GM12878 (cell line): ENCODE measurements around the gene PTPN5. TPM values are rescaled to one million over a fixed set of nuclear protein-coding genes. Genes with fewer than 3 reads are reported as not detected.

ENCODE experiments used
- CHD2 ChIP-seq: IDR thresholded peaks from 2 replicates; pipeline ENCODE4 v1.6.1; 2011; ENCODE audit warnings: low read depth, low read length, improper control_type of control experiment, borderline replicate concordance
- EGR1 ChIP-seq, 2 experiments: IDR thresholded peaks; 1 replicate in 1 of 2; 2 replicates in 1 of 2; pipeline ENCODE4 v1.6.1; 2011 to 2012; ENCODE audit warnings: low read depth in 2 of 2, low read length in 2 of 2, borderline replicate concordance in 1 of 2, mild to moderate bottlenecking in 1 of 2, moderate library complexity in 1 of 2
- HDGF ChIP-seq: fragments of 450-650 bp; IDR thresholded peaks from 2 replicates; pipeline ENCODE4 v1.6.1; 2016; ENCODE audit warnings: antibody characterized with exemption
- IRF3 ChIP-seq: fragments of 450-650 bp; IDR thresholded peaks from 2 replicates; pipeline ENCODE4 v1.6.1; 2014; ENCODE audit warnings: mild to moderate bottlenecking
- IRF4 ChIP-seq: IDR thresholded peaks from 2 replicates; pipeline ENCODE4 v1.6.1; 2011; ENCODE audit warnings: low read depth, low read length
- MTA3 ChIP-seq: IDR thresholded peaks from 2 replicates; pipeline ENCODE4 v1.6.1; 2012; ENCODE audit warnings: low read length, inconsistent platforms, borderline replicate concordance
- PAX8 ChIP-seq: fragments of 450-650 bp; IDR thresholded peaks from 2 replicates; pipeline ENCODE4 v1.6.1; 2017; ENCODE audit warnings: mild to moderate bottlenecking, moderate library complexity
- RCOR1 ChIP-seq: conservative IDR thresholded peaks from 2 replicates; pipeline ENCODE4 v1.6.1; 2012; ENCODE audit warnings: low read depth, low read length, improper control_type of control experiment
- RUNX3 ChIP-seq: IDR thresholded peaks from 2 replicates; pipeline ENCODE4 v1.6.1; 2012; ENCODE audit warnings: low read length, inconsistent platforms
- SMAD5 ChIP-seq: IDR thresholded peaks from 2 replicates; pipeline ENCODE4 v1.6.1; 2016; ENCODE audit warnings: antibody characterized with exemption, low read depth
- SP1 ChIP-seq: IDR thresholded peaks from one replicate; pipeline ENCODE4 v1.6.1; 2011; ENCODE audit warnings: low read depth, low read length
- USF2 ChIP-seq: IDR thresholded peaks from 2 replicates; pipeline ENCODE4 v1.6.1; 2011; ENCODE audit warnings: low read depth, low read length, improper control_type of control experiment, borderline replicate concordance
- WRNIP1 ChIP-seq: IDR thresholded peaks from 2 replicates; pipeline ENCODE4 v1.6.1; 2011; ENCODE audit warnings: low read depth, low read length, improper control_type of control experiment, borderline replicate concordance
- ZNF207 ChIP-seq: fragments of 450-650 bp; IDR thresholded peaks from 2 replicates; pipeline ENCODE4 v1.6.1; 2014; ENCODE audit warnings: antibody characterized with exemption, mild to moderate bottlenecking, borderline replicate concordance
- polyA plus RNA-seq, 11 experiments: library from polyadenylated mRNA; depleted of rRNA in 4 of 11; unstranded in 6 of 11; stranded (reverse) in 5 of 11; fragments of >200 nt; fragmentation: Nextera tagmentation in 4 of 11; fragmentation: Illumina TruSeq in 1 of 11; extraction: Ambion mirVana in 4 of 11; extraction: Trizol in 1 of 11; gene quantifications; 1 replicate in 1 of 11; 2 replicates in 10 of 11; pipeline versions ENCODE4 v1.2.1 to v1.2.3, GENCODE V29; 2011 to 2016; ENCODE audit warnings: inconsistent platforms in 2 of 11, missing spikeins in 2 of 11, low read depth in 1 of 11
- total RNA-seq, 4 experiments: library from RNA; depleted of rRNA in 3 of 4; stranded (reverse); fragments of >200 nt in 3 of 4; fragmentation: Illumina TruSeq in 1 of 4; extraction: Trizol in 1 of 4; gene quantifications; 2 replicates each; pipeline versions ENCODE4 v1.2.1 to v1.2.3, GENCODE V29; 2013 to 2021
- TF ChIP-seq, protein P1 (sequence below): IDR thresholded peaks from 2 replicates; pipeline ENCODE4 v1.6.1; 2011; ENCODE audit warnings: mild to moderate bottlenecking, low read depth, low read length, moderate library complexity; ENCODE audit not compliant: insufficient replicate concordance
- TF ChIP-seq, protein P2 (sequence below): fragments of 150-350 bp; IDR thresholded peaks from 2 replicates; pipeline ENCODE4 v1.6.1; 2016; ENCODE audit warnings: low read depth, low read length
- TF ChIP-seq, protein P3 (sequence below): fragments of 450-650 bp; IDR thresholded peaks from 2 replicates; pipeline ENCODE4 v1.6.1; 2017; ENCODE audit warnings: mild to moderate bottlenecking
- TF ChIP-seq, protein P4 (sequence below): fragments of 450-650 bp; IDR thresholded peaks from 2 replicates; pipeline ENCODE4 v1.6.1; 2017; ENCODE audit warnings: antibody characterized with exemption, mild to moderate bottlenecking, moderate library complexity

The PTPN5 gene
- total and polyA plus RNA-seq, 10 of the 15 experiments (the other 5 are each of a cell fraction or from before 2014, with no cell fraction given), result 0.04 to 0.06 (median 0.05) TPM; not detected in 7

- TF ChIP-seq, protein P1, sequence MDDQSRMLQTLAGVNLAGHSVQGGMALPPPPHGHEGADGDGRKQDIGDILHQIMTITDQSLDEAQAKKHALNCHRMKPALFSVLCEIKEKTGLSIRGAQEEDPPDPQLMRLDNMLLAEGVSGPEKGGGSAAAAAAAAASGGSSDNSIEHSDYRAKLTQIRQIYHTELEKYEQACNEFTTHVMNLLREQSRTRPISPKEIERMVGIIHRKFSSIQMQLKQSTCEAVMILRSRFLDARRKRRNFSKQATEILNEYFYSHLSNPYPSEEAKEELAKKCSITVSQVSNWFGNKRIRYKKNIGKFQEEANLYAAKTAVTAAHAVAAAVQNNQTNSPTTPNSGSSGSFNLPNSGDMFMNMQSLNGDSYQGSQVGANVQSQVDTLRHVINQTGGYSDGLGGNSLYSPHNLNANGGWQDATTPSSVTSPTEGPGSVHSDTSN, result no peak
- TF ChIP-seq, protein P2, sequence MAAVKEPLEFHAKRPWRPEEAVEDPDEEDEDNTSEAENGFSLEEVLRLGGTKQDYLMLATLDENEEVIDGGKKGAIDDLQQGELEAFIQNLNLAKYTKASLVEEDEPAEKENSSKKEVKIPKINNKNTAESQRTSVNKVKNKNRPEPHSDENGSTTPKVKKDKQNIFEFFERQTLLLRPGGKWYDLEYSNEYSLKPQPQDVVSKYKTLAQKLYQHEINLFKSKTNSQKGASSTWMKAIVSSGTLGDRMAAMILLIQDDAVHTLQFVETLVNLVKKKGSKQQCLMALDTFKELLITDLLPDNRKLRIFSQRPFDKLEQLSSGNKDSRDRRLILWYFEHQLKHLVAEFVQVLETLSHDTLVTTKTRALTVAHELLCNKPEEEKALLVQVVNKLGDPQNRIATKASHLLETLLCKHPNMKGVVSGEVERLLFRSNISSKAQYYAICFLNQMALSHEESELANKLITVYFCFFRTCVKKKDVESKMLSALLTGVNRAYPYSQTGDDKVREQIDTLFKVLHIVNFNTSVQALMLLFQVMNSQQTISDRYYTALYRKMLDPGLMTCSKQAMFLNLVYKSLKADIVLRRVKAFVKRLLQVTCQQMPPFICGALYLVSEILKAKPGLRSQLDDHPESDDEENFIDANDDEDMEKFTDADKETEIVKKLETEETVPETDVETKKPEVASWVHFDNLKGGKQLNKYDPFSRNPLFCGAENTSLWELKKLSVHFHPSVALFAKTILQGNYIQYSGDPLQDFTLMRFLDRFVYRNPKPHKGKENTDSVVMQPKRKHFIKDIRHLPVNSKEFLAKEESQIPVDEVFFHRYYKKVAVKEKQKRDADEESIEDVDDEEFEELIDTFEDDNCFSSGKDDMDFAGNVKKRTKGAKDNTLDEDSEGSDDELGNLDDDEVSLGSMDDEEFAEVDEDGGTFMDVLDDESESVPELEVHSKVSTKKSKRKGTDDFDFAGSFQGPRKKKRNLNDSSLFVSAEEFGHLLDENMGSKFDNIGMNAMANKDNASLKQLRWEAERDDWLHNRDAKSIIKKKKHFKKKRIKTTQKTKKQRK, result no peak
- TF ChIP-seq IRF3, result no peak
- TF ChIP-seq RUNX3, result no peak
- TF ChIP-seq PAX8, result no peak
- TF ChIP-seq USF2, result no peak
- no peak for TF ChIP-seq SP1
- 0 out of 2 replicates have a peak, but pooled peaks have one; percentile 65 for TF ChIP-seq WRNIP1
- 0 out of 2 replicates have a peak, but pooled peaks have one; percentile 50 for TF ChIP-seq ZNF207
- TF ChIP-seq CHD2, result no peak
- TF ChIP-seq EGR1 (IDR thresholded peaks at IDR 0.05; ENCODE audit: borderline replicate concordance in 1 of 2, low read depth in 2 of 2, low read length in 2 of 2), result no peak
- TF ChIP-seq MTA3, result no peak
- TF ChIP-seq HDGF, result no peak
- TF ChIP-seq, protein P3, sequence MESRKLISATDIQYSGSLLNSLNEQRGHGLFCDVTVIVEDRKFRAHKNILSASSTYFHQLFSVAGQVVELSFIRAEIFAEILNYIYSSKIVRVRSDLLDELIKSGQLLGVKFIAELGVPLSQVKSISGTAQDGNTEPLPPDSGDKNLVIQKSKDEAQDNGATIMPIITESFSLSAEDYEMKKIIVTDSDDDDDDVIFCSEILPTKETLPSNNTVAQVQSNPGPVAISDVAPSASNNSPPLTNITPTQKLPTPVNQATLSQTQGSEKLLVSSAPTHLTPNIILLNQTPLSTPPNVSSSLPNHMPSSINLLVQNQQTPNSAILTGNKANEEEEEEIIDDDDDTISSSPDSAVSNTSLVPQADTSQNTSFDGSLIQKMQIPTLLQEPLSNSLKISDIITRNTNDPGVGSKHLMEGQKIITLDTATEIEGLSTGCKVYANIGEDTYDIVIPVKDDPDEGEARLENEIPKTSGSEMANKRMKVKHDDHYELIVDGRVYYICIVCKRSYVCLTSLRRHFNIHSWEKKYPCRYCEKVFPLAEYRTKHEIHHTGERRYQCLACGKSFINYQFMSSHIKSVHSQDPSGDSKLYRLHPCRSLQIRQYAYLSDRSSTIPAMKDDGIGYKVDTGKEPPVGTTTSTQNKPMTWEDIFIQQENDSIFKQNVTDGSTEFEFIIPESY, result no peak
- TF ChIP-seq IRF4, result no peak
- TF ChIP-seq, protein P4, sequence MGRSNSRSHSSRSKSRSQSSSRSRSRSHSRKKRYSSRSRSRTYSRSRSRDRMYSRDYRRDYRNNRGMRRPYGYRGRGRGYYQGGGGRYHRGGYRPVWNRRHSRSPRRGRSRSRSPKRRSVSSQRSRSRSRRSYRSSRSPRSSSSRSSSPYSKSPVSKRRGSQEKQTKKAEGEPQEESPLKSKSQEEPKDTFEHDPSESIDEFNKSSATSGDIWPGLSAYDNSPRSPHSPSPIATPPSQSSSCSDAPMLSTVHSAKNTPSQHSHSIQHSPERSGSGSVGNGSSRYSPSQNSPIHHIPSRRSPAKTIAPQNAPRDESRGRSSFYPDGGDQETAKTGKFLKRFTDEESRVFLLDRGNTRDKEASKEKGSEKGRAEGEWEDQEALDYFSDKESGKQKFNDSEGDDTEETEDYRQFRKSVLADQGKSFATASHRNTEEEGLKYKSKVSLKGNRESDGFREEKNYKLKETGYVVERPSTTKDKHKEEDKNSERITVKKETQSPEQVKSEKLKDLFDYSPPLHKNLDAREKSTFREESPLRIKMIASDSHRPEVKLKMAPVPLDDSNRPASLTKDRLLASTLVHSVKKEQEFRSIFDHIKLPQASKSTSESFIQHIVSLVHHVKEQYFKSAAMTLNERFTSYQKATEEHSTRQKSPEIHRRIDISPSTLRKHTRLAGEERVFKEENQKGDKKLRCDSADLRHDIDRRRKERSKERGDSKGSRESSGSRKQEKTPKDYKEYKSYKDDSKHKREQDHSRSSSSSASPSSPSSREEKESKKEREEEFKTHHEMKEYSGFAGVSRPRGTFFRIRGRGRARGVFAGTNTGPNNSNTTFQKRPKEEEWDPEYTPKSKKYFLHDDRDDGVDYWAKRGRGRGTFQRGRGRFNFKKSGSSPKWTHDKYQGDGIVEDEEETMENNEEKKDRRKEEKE, result no peak
- no peak for TF ChIP-seq SMAD5
- TF ChIP-seq RCOR1, result no peak
Observed at GRCh38 chr11:18775492-18776292, 15.9 kb downstream of the PTPN5 start (continued).
